ENCODE measurements around the gene ANKRD55. TPM values are rescaled to one million over a fixed set of nuclear protein-coding genes. Genes with fewer than 3 reads are reported as not detected.

Gene ANKRD55
- total and polyA plus RNA-seq, 2 donors (not counting 1 experiment from before 2014, with no cell fraction given), result not detected

GRCh38 chr5:56050551-56051255 is 182.4 kb downstream of the ANKRD55 start:
- H3K27ac ChIP-seq (ENCODE audit: insufficient read depth, low read length), result no peak overlapping the region
- no peak overlapping the region for H3K4me2 ChIP-seq (ENCODE audit: extremely low read depth, insufficient read depth, low read length)
- no peak for DNase-seq (ENCODE audit: low read depth in 2 of 2)

More at GRCh38 chr5:56050551-56051255, 182.4 kb downstream of the ANKRD55 start:
- no peak overlapping the region for H3K9ac ChIP-seq (ENCODE audit: insufficient read depth, low read length)
- no peaks in the 10 kb centered on the region for H3K36me3 ChIP-seq (ENCODE audit: control insufficient read depth, insufficient read depth, low read length)
- TF ChIP-seq CTCF (conservative IDR thresholded peaks at IDR 0.05 in 1 of 2, IDR thresholded peaks at IDR 0.05 in 1 of 2; ENCODE audit: low read depth in 1 of 2, low read length in 2 of 2) (no peak), EZH2 (IDR thresholded peaks at IDR 0.05; ENCODE audit: low read length, missing control alignments) (no peak)
- no peaks in the 10 kb centered on the region for H3K9me3 ChIP-seq (ENCODE audit: control insufficient read depth, insufficient read depth, low read depth, low read length)
- no peaks in the 10 kb centered on the region for H3K79me2 ChIP-seq (ENCODE audit: control insufficient read depth, insufficient read depth, low read length)
- no peaks in the 10 kb centered on the region for H3K27me3 ChIP-seq (ENCODE audit: control insufficient read depth, insufficient read depth, low read length)
- no peak overlapping the region for H3K4me3 ChIP-seq (replicated peaks in 1 of 4; ENCODE audit: control extremely low read depth in 1 of 4, insufficient read depth in 1 of 4, low read depth in 3 of 4, low read length in 4 of 4)
- no peak overlapping the region for H2AFZ ChIP-seq (ENCODE audit: low read length)
- H3K4me1 ChIP-seq (ENCODE audit: control insufficient read depth, extremely low read depth, insufficient read depth, low read length), result no peaks in the 10 kb centered on the region
- H4K20me1 ChIP-seq (ENCODE audit: control insufficient read depth, extremely low read depth, insufficient read depth, low read length), result no peaks in the 10 kb centered on the region

Other genes with a start within 250 kb of the ANKRD55 start
- 978 and 1,649 TPM in 2 replicates for gene IL6ST, start 238.4 kb downstream of the ANKRD55 start, total RNA-seq
- 768 and 830 TPM in 2 replicates for gene IL6ST, start 238.4 kb downstream of the ANKRD55 start, polyA plus RNA-seq

Data from fibroblast of lung (primary cell).